Kidney (tissue), 14 donors: Measurements from ENCODE around the gene MFSD6L. TPM values are rescaled to one million over a fixed set of nuclear protein-coding genes. Genes with fewer than 3 reads are reported as not detected.

ENCODE experiments used
- DNase-seq, 5 donors: peaks; one replicate each; pipeline ENCODE4 v3.0.0-alpha.2; 2013 to 2020
- FAIRE-seq: peaks from 2 replicates; lab custom pipeline; 2012; peaks lifted over from hg19 to GRCh38; lab: Jason Lieb, UNC
- H3K27ac ChIP-seq, 2 donors: one replicate each; pipeline ENCODE4 v1.7.0; 2013; ENCODE audit warnings: low read depth in 2 of 2, low read length in 2 of 2, inconsistent platforms in 1 of 2
- H3K27me3 ChIP-seq: one replicate; pipeline ENCODE4 v1.7.1; 2013; ENCODE audit warnings: low read length, inconsistent platforms; ENCODE audit not compliant: control insufficient read depth, insufficient read depth
- H3K36me3 ChIP-seq, 3 donors: one replicate each; pipeline versions ENCODE4 v1.7.0 to v1.7.1; 2013; ENCODE audit warnings: low read length in 3 of 3, control low read depth in 1 of 3, inconsistent platforms in 1 of 3; ENCODE audit not compliant: insufficient read depth in 3 of 3, control insufficient read depth in 2 of 3
- H3K4me1 ChIP-seq, 3 donors: one replicate each; pipeline versions ENCODE4 v1.7.0 to v1.7.1; 2013; ENCODE audit warnings: low read length in 3 of 3, inconsistent platforms in 1 of 3, low read depth in 1 of 3; ENCODE audit not compliant: control insufficient read depth in 2 of 3, insufficient read depth in 2 of 3
- H3K4me3 ChIP-seq, 3 donors: one replicate each; pipeline versions ENCODE4 v1.7.0 to v1.8.1; 2013; ENCODE audit warnings: low read length in 3 of 3, control low read depth in 1 of 3, inconsistent platforms in 1 of 3
- H3K9ac ChIP-seq, 3 donors: one replicate each; pipeline versions ENCODE4 v1.7.0 to v1.7.1; 2013; ENCODE audit warnings: low read length in 3 of 3, control low read depth in 1 of 3, inconsistent platforms in 1 of 3
- H3K9me3 ChIP-seq, 3 donors: one replicate each; pipeline versions ENCODE4 v1.7.0 to v1.7.1; 2013; ENCODE audit warnings: low read length in 3 of 3, control low read depth in 1 of 3, inconsistent platforms in 1 of 3; ENCODE audit not compliant: control insufficient read depth in 2 of 3, insufficient read depth in 1 of 3
- CTCF ChIP-seq: IDR thresholded peaks from 3 replicates; pipeline ENCODE4 v1.5.1; 2012; ENCODE audit warnings: mild to moderate bottlenecking, moderate library complexity, borderline replicate concordance; ENCODE audit not compliant: insufficient read depth; ENCODE audit errors: extremely low read depth
- intact Hi-C: fragments of 100-400 bp; cut with DNase I; formaldehyde crosslinking; loops from one replicate; pipeline ENCODE4 v1.11.1; 2022
- polyA plus RNA-seq: library from polyadenylated mRNA; stranded (reverse); fragments of 350-450 nt; fragmentation: Illumina TruSeq; extraction: RNeasy Lipid Tissue Mini Kit (QIAGEN cat#74804); gene quantifications from one replicate; pipeline ENCODE4 v1.2.3, GENCODE V29; 2014; ENCODE audit warnings: low read depth, low replicate concordance; ENCODE audit not compliant: insufficient read depth
- total RNA-seq: library from RNA; stranded (reverse); fragmentation: NEBNext Ultra II Directional; extraction: Animal tissue kit (Norgen Biotek cat#: 25700); gene quantifications from one replicate; pipeline ENCODE4 v1.2.1, GENCODE V29; 2021
- donor health status: control.
- donor health status: control.
- donor health status: control.
- donor health status: control.
- donor health status: control.
- donor health status: DM: yes; HTN: yes; CAD: no.
- donor health status: Normal renal cell carcinoma (clear cell type).

The MFSD6L gene
- total and polyA plus RNA-seq, 2 donors from 2014 or later: 3.1 to 3.8 TPM

GRCh38 chr17:8821446-8822105 is 22.4 kb upstream of the MFSD6L start:
- H3K4me1 ChIP-seq: no peaks in the 10 kb centered on the region
- no peaks in the 10 kb centered on the region for H3K27me3 ChIP-seq
- DNase-seq: no peak
- intact Hi-C loops: no loop called here
- H3K36me3 ChIP-seq: no peaks in the 10 kb centered on the region
- H3K4me3 ChIP-seq: no peak overlapping the region
- H3K27ac ChIP-seq: no peak overlapping the region
- no peak for TF ChIP-seq CTCF
- no peak for FAIRE-seq
- H3K9ac ChIP-seq: no peak overlapping the region
- H3K9me3 ChIP-seq: peaks cover 0 to 5% (median 0%) of the 10 kb centered on the region in 3 donors

GRCh38 chr17:8820311-8821010 is 21.3 kb upstream of the MFSD6L start:
- no peak for FAIRE-seq
- H3K4me1 ChIP-seq: no peaks in the 10 kb centered on the region
- H3K27me3 ChIP-seq: no peaks in the 10 kb centered on the region
- H3K4me3 ChIP-seq: no peak overlapping the region
- H3K9me3 ChIP-seq: peaks cover 0 to 5% (median 0%) of the 10 kb centered on the region in 3 donors
- DNase-seq: no peak
- intact Hi-C loops: no loop called here
- no peak for TF ChIP-seq CTCF
- H3K27ac ChIP-seq: no peak overlapping the region
- no peaks in the 10 kb centered on the region for H3K36me3 ChIP-seq
- no peak overlapping the region for H3K9ac ChIP-seq

GRCh38 chr17:8818654-8819330 is 19.6 kb upstream of the MFSD6L start:
- intact Hi-C loops: no loop called here
- DNase-seq (no peak), FAIRE-seq (no peak)
- H3K4me1 ChIP-seq: no peaks in the 10 kb centered on the region
- H3K36me3 ChIP-seq: no peaks in the 10 kb centered on the region
- TF ChIP-seq CTCF: no peak
- no peak overlapping the region for H3K4me3 ChIP-seq
- H3K9me3 ChIP-seq: peaks cover 0 to under 1% (median 0%) of the 10 kb centered on the region in 3 donors
- H3K9ac ChIP-seq: no peak overlapping the region
- H3K27ac ChIP-seq: no peak overlapping the region
- no peaks in the 10 kb centered on the region for H3K27me3 ChIP-seq
